NCI-H2029 treated with DMSO at 0.1 percent for 48 hours (cell line): ENCODE results near the gene RIOK2.

ENCODE experiments used
- DNase-seq: peaks from one replicate; lab custom pipeline; 2025; lab: John Stamatoyannopoulos, UW

The RIOK2 gene

GRCh38 chr5:97125125-97125683, 57.8 kb downstream of the RIOK2 start:
- DNase-seq, result no peak

DNA sequence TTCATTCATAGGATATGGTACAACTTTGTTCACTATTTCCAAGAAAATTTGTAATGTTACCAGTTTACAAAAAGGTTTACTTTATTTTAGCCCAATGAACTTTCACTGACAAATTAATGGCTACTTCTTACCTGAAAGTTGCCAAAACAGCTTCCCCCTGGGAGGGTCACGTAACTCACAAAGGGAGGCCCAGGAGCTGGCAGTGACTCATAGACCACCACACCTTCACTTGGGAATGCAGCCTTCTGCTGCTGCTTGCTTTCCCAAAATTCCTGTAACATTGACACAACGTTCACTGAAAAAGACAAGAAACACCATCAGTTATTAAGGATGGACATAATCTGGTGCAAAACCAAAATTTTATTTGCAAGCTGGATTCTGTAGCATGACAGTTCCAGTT, 58.7 kb downstream of the RIOK2 start:
- no peak for DNase-seq

DNA sequence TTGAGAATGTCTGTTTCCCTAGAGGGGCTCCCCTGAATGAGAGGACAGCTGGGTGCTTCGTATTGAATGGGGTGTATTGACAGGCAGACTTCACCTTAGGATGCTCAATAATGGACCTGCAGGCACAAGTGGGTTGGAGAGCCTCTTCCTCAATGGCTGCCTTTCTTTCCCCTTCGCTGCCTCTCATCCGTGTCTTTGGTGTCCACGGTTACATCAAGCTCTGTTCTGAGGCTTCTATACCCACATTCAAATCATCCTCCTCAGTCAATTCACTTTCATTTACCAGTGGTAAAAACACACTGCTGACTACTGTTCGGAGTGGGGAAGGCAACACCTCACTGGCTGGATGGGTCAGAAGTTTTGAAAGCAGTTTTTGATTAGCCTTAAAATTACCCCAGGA, 61.2 kb downstream of the RIOK2 start:
- no peak for DNase-seq

DNA sequence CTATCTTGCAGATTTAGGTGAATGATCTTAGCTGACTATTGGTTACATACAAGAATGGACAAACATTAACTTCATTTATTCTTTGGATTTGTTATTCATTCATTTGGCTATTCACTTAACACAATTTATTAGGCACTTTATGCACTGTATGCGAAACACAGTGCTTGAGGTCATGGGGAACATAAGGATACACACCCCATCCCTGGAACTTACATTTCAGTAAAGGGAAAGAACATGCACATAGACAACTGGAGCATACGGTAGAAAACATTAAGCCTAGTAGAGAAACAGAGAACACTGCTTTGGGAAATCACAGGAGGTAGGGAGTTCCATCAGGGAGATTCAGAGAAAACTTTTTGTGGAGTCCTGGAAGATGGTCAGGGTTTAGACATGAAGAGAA, 62.9 kb downstream of the RIOK2 start:
- no peak for DNase-seq

- no peak for DNase-seq
These were observed 64.0 kb downstream of the RIOK2 start for GRCh38 chr5:97119007-97119390.

DNA sequence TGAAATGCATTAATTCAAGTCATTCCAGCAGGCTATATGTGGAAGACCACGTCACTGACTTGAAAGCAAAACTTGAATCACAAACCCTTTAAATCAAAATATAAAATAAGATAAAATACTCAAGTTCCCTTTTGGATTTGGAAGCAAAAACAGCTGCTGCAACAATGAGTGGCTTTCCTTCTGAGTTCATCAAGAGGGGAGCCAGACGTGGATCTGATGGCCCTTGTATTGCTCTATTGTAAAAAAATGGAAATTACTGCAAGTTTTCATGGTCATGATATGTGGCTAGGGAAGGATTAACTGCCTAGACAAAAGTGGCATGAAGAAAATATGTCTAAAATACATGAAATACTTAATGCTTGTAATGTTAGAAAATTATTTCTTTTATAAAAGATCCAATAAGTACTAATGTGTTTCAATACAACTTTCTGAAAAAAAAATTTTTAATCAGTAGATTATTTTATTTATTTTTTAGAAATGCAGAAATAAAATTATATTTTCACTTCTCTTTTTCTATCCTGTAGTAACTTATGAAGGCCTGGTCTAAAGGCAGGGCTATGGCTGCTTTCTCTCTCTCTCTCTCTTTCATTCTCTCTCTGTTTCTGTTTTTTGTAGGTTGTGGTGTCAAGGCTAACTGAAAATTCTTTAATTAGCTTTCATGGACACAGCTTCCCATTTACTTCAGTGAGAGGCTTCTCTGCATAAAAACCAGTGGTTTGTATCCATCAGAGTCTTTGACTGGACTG, 64.6 kb downstream of the RIOK2 start:
- no peak for DNase-seq

DNA sequence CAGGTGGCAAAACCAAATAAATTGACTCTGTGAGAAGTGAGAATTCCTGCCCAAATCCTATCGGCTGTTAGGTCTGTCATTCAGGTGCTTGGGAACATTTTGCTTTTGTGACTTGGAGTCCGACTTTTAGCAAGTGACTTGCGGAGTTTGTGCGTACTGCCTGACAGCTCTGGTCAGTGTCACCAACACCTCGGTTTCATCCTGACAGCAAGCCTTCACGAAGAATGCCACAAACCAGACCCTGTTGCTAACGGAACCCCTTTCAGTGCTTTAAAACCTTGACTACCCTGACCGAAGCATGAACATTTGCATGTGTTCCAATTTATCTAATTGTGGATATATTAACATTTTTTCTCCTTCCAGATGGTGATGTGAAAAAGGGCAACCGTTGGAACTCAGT, 67.1 kb downstream of the RIOK2 start:
- no peak for DNase-seq

GRCh38 chr5:97112230-97112629, 70.8 kb downstream of the RIOK2 start:
- no peak for DNase-seq

DNA sequence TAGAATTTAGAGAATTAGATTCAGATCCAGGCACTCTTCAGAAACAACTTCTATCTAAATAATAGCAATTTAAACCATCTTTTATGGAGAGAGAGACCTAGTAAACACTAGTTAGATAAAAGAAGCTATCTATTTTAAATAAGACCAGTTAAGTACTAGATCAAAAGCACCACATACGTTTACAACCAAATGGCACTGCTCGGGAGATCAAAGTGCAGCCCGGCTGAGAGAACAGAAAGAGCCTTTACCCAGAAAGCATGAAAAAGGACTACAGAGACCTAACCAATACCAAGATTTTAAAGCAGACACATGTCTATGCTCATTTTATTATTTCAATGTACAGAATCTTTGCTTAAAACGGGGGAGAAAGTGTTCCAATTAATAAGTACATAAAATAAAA, 71.4 kb downstream of the RIOK2 start:
- no peak for DNase-seq

- no peak for DNase-seq
These were observed 72.0 kb downstream of the RIOK2 start for GRCh38 chr5:97111004-97111403.
